K562 (cell line): Measurements from ENCODE around the gene SLC39A11. TPM values are rescaled to one million over a fixed set of nuclear protein-coding genes. Genes with fewer than 3 reads are reported as not detected.
A peak's percentile ranks its signal among the peaks of the same experiment; 100 is the strongest.

Experiments
- ATAC-seq: fragments of 200-7000 bp; cut with Tn5 transposase; 3 replicates; pipeline ENCODE4 v1.9.1; 2020; ENCODE audit warnings: moderate library complexity
- BruUV-seq: library from RNA; stranded (reverse); fragments of 400-500 nt; replicated peaks from 2 replicates; lab custom pipeline; 2021; lab: Mats Ljungman, UMichigan
- CTCF ChIA-PET: fragments of 300-600 bp; formaldehyde crosslinking; extraction: SDS; loops from one replicate; lab custom pipeline; 2021; ENCODE audit warnings: low intra/inter-chr PET ratio; lab: Yijun Ruan, JAX
- POLR2A ChIA-PET: fragments of 300-600, 350-650 bp; sonication (Branson Sonifier 250); formaldehyde crosslinking; extraction: SDS; loops from one replicate; lab custom pipeline; 2021; ENCODE audit warnings: antibody characterized with exemption, inconsistent platforms; lab: Yijun Ruan, JAX
- DNase-seq, 4 experiments: peaks; one replicate each; pipeline versions ENCODE4 v3.0.0 to v3.0.0-alpha.2; 2011 to 2018; ENCODE audit warnings: low spot score in 3 of 4, mixed read lengths in 3 of 4; ENCODE audit errors: extremely low read depth in 1 of 4
- FAIRE-seq: peaks from 2 replicates; lab custom pipeline; 2011; peaks lifted over from hg19 to GRCh38; lab: Jason Lieb, UNC
- H2AFZ ChIP-seq: 2 replicates; pipeline ENCODE4 v1.6.0; 2011; ENCODE audit warnings: low read depth, low read length, control low read depth, inconsistent platforms
- H3K27ac ChIP-seq: fragments of 200-600 bp; 3 replicates; pipeline ENCODE4 v1.8.0; 2011; ENCODE audit warnings: low read depth, mild to moderate bottlenecking, control low read depth, inconsistent platforms, low read length, moderate library complexity, mixed read lengths; ENCODE audit errors: extremely low read depth
- H3K27me3 ChIP-seq, 2 experiments: fragments of 300-600 bp in 1 of 2; 2 replicates in 1 of 2; 3 replicates in 1 of 2; pipeline versions ENCODE4 v1.6.0 to v1.8.0; 2011; ENCODE audit warnings: inconsistent platforms in 2 of 2, low read length in 2 of 2, mild to moderate bottlenecking in 1 of 2, mixed read lengths in 1 of 2, moderate library complexity in 1 of 2; ENCODE audit not compliant: control insufficient read depth in 2 of 2, insufficient read depth in 2 of 2
- H3K36me3 ChIP-seq: fragments of 300-600 bp; 3 replicates; pipeline ENCODE4 v1.8.0; 2011; ENCODE audit warnings: mild to moderate bottlenecking, low read length, inconsistent platforms; ENCODE audit not compliant: control insufficient read depth, insufficient read depth
- H3K4me1 ChIP-seq, 2 experiments: fragments of 200-600 bp in 1 of 2; replicated peaks in 1 of 2; 2 replicates in 1 of 2; 3 replicates in 1 of 2; pipeline versions ENCODE4 v1.5.1 to v1.8.0; 2011; ENCODE audit warnings: inconsistent platforms in 2 of 2, low read length in 2 of 2, mild to moderate bottlenecking in 1 of 2, mixed read lengths in 1 of 2, moderate library complexity in 1 of 2; ENCODE audit not compliant: control insufficient read depth in 2 of 2, insufficient read depth in 2 of 2
- H3K4me2 ChIP-seq: 2 replicates; pipeline ENCODE4 v1.6.1; 2011; ENCODE audit warnings: low read length, control low read depth, inconsistent platforms, mixed read lengths; ENCODE audit not compliant: insufficient read depth
- H3K4me3 ChIP-seq: fragments of 200-600 bp; sonication (generic), shearing (Covaris generic); 2 replicates; pipeline ENCODE4 v1.5.1; 2016; ENCODE audit warnings: control low read depth, inconsistent platforms
- H3K79me2 ChIP-seq: fragments of 200-600 bp; 3 replicates; pipeline ENCODE4 v1.8.0; 2011; ENCODE audit warnings: low read length, inconsistent platforms; ENCODE audit not compliant: control insufficient read depth, insufficient read depth
- H3K9ac ChIP-seq, 2 experiments: 2 replicates each; pipeline versions ENCODE4 v1.6.0 to v1.6.1; 2011; ENCODE audit warnings: low read depth in 2 of 2, low read length in 2 of 2, control low read depth in 1 of 2, inconsistent platforms in 1 of 2, mild to moderate bottlenecking in 1 of 2, mixed read lengths in 1 of 2; ENCODE audit not compliant: insufficient read depth in 1 of 2
- H3K9me1 ChIP-seq: one replicate; pipeline ENCODE4 v1.6.0; 2011; ENCODE audit warnings: inconsistent platforms, mild to moderate bottlenecking, low read length, moderate library complexity; ENCODE audit not compliant: control insufficient read depth, insufficient read depth
- H3K9me3 ChIP-seq: replicated peaks from 2 replicates; pipeline ENCODE4 v1.5.1; 2011; ENCODE audit warnings: low read depth, low read length, inconsistent platforms; ENCODE audit not compliant: control insufficient read depth, insufficient read depth
- H4K20me1 ChIP-seq: replicated peaks from 2 replicates; pipeline ENCODE4 v1.6.1; 2011; ENCODE audit warnings: low read length, inconsistent platforms, mixed read lengths; ENCODE audit not compliant: control insufficient read depth, insufficient read depth
- ATF1 ChIP-seq, 2 experiments: fragments of 450-650 bp in 1 of 2; IDR thresholded peaks; 2 replicates each; pipeline ENCODE4 v1.6.1; 2016; ENCODE audit warnings: missing compliant biosample characterization in 1 of 2, missing genetic modification characterization in 1 of 2
- CBX2 ChIP-seq: fragments of 200-600 bp; sonication (generic); IDR thresholded peaks from one replicate; pipeline ENCODE4 v1.6.1; 2012; ENCODE audit warnings: mild to moderate bottlenecking, low read length, inconsistent platforms; ENCODE audit not compliant: insufficient read depth, poor library complexity, severe bottlenecking
- CHD2 ChIP-seq: IDR thresholded peaks from 2 replicates; pipeline ENCODE4 v1.6.1; 2011; ENCODE audit warnings: low read depth, low read length
- ETV5 ChIP-seq: sonication (generic); formaldehyde crosslinking; IDR thresholded peaks from 2 replicates; pipeline ENCODE4 v1.4.0; 2020; ENCODE audit warnings: low read depth, mild to moderate bottlenecking, missing genetic modification reagents
- MTA1 ChIP-seq: fragments of 450-650 bp; IDR thresholded peaks from 2 replicates; pipeline ENCODE4 v1.6.1; 2017; ENCODE audit warnings: borderline replicate concordance
- NFIC ChIP-seq: fragments of 450-650 bp; IDR thresholded peaks from 2 replicates; pipeline ENCODE4 v1.6.1; 2017; ENCODE audit warnings: mild to moderate bottlenecking, inconsistent platforms
- SLC30A9 ChIP-seq: fragments of 250-450 bp; sonication (Bioruptor Pico); IDR thresholded peaks from 2 replicates; pipeline ENCODE4 v1.8.0; 2022; ENCODE audit warnings: mild to moderate bottlenecking, moderate library complexity
- TFAM ChIP-seq: fragments of 250-450 bp; sonication (Bioruptor Pico); conservative IDR thresholded peaks from 2 replicates; pipeline ENCODE4 v1.5.0; 2021; ENCODE audit warnings: mild to moderate bottlenecking, moderate library complexity
- TGIF2 ChIP-seq: sonication (generic); formaldehyde crosslinking; IDR thresholded peaks from 2 replicates; pipeline ENCODE4 v1.8.1; 2022; ENCODE audit warnings: mild to moderate bottlenecking, missing genetic modification reagents, moderate library complexity
- UBTF ChIP-seq, 2 experiments: IDR thresholded peaks; 2 replicates each; pipeline ENCODE4 v1.6.1; 2012; ENCODE audit warnings: improper control_type of control experiment in 2 of 2, low read depth in 2 of 2, low read length in 2 of 2, borderline replicate concordance in 1 of 2
- ZC3H4 ChIP-seq: sonication (generic); formaldehyde crosslinking; IDR thresholded peaks from 2 replicates; pipeline ENCODE4 v1.9.0; 2021; ENCODE audit warnings: missing genetic modification reagents, borderline replicate concordance
- ZNF324 ChIP-seq: fragments of 250-450 bp; sonication (Bioruptor Pico); IDR thresholded peaks from 2 replicates; pipeline ENCODE4 v1.4.0; 2020; ENCODE audit warnings: mild to moderate bottlenecking
- ZNF592 ChIP-seq: fragments of 450-650 bp; IDR thresholded peaks from 2 replicates; pipeline ENCODE4 v1.6.1; 2017; ENCODE audit warnings: antibody characterized with exemption, mild to moderate bottlenecking
- WGBS: fragments of 100-300 bp; shearing (Covaris generic); methylation state at CpG from one replicate; pipeline ENCODE4 v1.1.6; 2016; ENCODE audit warnings: low coverage, mixed read lengths; ENCODE audit not compliant: insufficient coverage; ENCODE audit errors: missing lambda C conversion rate; 5-methylcytosine and 5-hydroxymethylcytosine counted together
- in situ Hi-C: fragments of 300-500 bp; cut with MboI; formaldehyde crosslinking; loops from 4 replicates; pipeline ENCODE4 v1.15.0; 2018; ENCODE audit warnings: inconsistent platforms, mixed read lengths
- intact Hi-C: fragments of 100-400 bp; cut with micrococcal nuclease; formaldehyde crosslinking; loops from 2 replicates; pipeline ENCODE4 v1.14.2; 2022
- polyA plus RNA-seq, 8 experiments: library from polyadenylated mRNA; depleted of rRNA in 4 of 8; stranded (reverse) in 5 of 8; unstranded in 3 of 8; fragments of >200 nt; fragmentation: Nextera tagmentation in 2 of 8; fragmentation: Illumina TruSeq in 1 of 8; extraction: Ambion mirVana in 2 of 8; extraction: Trizol in 1 of 8; gene quantifications; 2 replicates each; pipeline versions ENCODE4 v1.2.1 to v1.2.3, GENCODE V29; 2011 to 2014; ENCODE audit warnings: inconsistent platforms in 1 of 8, missing spikeins in 1 of 8
- total RNA-seq, 7 experiments: library from RNA; depleted of rRNA in 6 of 7; stranded (reverse); fragments of >200 nt in 6 of 7; fragmentation: Illumina TruSeq in 2 of 7; extraction: Trizol in 2 of 7; gene quantifications; 2 replicates each; pipeline versions ENCODE4 v1.2.1 to v1.2.3, GENCODE V29; 2011 to 2021; ENCODE audit warnings: low replicate concordance in 1 of 7

SLC39A11 gene
- total and polyA plus RNA-seq, 9 of the 15 experiments (the other 6 are each of a cell fraction or from before 2014, with no cell fraction given): 10.5 to 26.4 (median 13.4) TPM

- in situ Hi-C loops (no loop called here), intact Hi-C loops (no loop called here)
- Histone ChIP-seq H2AFZ (peak overlapping the region; percentile 96), H3K9me3 (peaks cover 7% of the 10 kb centered on the region), H3K27ac (peak overlapping the region; percentile 77; the same call in 2 of the 3 replicates), H3K4me2 (peak overlapping the region; percentile 44; the same call in 1 of the 2 replicates), H3K36me3 (no peaks in the 10 kb centered on the region), H3K79me2 (peaks cover 6% of the 10 kb centered on the region; the same call in 2 of the 3 replicates), H3K27me3 (no peaks in the 10 kb centered on the region), H3K4me3 (no peak overlapping the region), H3K9ac (peak overlapping the region in 1 of 2 experiments; percentile 1; a peak in 1 of 4 replicates), H3K9me1 (no peaks in the 10 kb centered on the region), H4K20me1 (no peaks in the 10 kb centered on the region), H3K4me1 (peaks cover 19 to 28% of the 10 kb centered on the region in 2 experiments)
- 47% methylated on average over 9 of the region's 9 CpGs for WGBS
- BruUV-seq: no TSS peak
- CTCF ChIA-PET: interaction anchor here (0.6 kb wide), 1 partner anchor 181 kb away, joined by 3 read pairs; no protein-coding TSS in a partner anchor
- ATAC-seq (peak; percentile 45), DNase-seq (peak; percentile 16 to 65 (median 36)), FAIRE-seq (no peak)
- POLR2A ChIA-PET: no interaction called here
- TF ChIP-seq UBTF (IDR thresholded peaks at IDR 0.05; ENCODE audit: borderline replicate concordance in 1 of 2, low read depth in 2 of 2, low read length in 2 of 2): no peak
- TF ChIP-seq CBX2: no peak
- TF ChIP-seq ZNF592: peak; percentile 48
- no peak for TF ChIP-seq ZNF324 (CRISPR knock-in tag)
- no peak for TF ChIP-seq MTA1
- no peak for TF ChIP-seq SLC30A9 (CRISPR knock-in tag)
- no peak for TF ChIP-seq TGIF2 (CRISPR knock-in tag)
- no peak for TF ChIP-seq ATF1 (CRISPR knock-in tag; IDR thresholded peaks at IDR 0.05)
- TF ChIP-seq ATF1 (tag; IDR thresholded peaks at IDR 0.05): 0 out of 2 replicates have a peak, but pooled peaks have one; percentile 19
- TF ChIP-seq ZC3H4 (CRISPR knock-in tag): no peak
- peak; percentile 75 for TF ChIP-seq CHD2
- TF ChIP-seq TFAM (CRISPR knock-in tag): no peak
- TF ChIP-seq NFIC: peak; percentile 97
- no peak for TF ChIP-seq ETV5 (CRISPR knock-in tag)
These were observed 113.8 kb downstream of the SLC39A11 start for GRCh38 chr17:72978593-72979218.
